ENCODE results near the gene SUFU.

DNA sequence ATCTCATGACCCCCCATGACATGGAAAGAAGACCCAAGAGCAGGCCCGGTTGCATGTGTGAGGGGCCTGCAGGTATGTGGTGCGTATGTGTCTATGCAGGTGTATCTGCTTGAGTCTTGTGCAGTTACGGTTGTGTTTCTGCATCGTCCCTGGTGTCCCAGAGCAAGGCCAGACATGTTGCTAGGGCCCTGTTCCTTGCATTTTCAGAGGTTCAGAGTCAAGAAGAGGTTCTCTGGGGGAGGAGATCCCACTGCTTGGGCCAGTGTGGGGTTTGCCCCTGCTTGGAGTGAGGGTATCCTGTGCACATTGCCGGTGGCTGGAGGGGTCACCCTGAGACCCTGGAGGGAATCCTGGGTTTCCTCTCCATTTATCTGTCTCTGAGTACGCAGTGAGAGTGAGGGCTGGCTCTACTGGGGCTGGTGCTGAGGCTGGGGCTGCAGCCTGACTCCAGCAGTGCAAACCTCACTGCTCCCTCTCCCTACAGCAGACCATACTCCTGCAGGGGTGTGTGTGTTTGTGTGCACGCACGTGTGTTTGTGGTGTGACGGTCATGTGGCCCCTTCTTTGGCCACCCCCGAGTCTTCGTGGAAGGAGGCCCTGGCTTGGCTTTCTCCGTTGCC lies 144.6 kb downstream of the SUFU start:
- TF ChIP-seq, protein P1, sequence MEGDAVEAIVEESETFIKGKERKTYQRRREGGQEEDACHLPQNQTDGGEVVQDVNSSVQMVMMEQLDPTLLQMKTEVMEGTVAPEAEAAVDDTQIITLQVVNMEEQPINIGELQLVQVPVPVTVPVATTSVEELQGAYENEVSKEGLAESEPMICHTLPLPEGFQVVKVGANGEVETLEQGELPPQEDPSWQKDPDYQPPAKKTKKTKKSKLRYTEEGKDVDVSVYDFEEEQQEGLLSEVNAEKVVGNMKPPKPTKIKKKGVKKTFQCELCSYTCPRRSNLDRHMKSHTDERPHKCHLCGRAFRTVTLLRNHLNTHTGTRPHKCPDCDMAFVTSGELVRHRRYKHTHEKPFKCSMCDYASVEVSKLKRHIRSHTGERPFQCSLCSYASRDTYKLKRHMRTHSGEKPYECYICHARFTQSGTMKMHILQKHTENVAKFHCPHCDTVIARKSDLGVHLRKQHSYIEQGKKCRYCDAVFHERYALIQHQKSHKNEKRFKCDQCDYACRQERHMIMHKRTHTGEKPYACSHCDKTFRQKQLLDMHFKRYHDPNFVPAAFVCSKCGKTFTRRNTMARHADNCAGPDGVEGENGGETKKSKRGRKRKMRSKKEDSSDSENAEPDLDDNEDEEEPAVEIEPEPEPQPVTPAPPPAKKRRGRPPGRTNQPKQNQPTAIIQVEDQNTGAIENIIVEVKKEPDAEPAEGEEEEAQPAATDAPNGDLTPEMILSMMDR (IDR thresholded peaks at IDR 0.05; ENCODE audit: low read depth, low read length, missing input control), result no peak
- TF ChIP-seq, protein P2, sequence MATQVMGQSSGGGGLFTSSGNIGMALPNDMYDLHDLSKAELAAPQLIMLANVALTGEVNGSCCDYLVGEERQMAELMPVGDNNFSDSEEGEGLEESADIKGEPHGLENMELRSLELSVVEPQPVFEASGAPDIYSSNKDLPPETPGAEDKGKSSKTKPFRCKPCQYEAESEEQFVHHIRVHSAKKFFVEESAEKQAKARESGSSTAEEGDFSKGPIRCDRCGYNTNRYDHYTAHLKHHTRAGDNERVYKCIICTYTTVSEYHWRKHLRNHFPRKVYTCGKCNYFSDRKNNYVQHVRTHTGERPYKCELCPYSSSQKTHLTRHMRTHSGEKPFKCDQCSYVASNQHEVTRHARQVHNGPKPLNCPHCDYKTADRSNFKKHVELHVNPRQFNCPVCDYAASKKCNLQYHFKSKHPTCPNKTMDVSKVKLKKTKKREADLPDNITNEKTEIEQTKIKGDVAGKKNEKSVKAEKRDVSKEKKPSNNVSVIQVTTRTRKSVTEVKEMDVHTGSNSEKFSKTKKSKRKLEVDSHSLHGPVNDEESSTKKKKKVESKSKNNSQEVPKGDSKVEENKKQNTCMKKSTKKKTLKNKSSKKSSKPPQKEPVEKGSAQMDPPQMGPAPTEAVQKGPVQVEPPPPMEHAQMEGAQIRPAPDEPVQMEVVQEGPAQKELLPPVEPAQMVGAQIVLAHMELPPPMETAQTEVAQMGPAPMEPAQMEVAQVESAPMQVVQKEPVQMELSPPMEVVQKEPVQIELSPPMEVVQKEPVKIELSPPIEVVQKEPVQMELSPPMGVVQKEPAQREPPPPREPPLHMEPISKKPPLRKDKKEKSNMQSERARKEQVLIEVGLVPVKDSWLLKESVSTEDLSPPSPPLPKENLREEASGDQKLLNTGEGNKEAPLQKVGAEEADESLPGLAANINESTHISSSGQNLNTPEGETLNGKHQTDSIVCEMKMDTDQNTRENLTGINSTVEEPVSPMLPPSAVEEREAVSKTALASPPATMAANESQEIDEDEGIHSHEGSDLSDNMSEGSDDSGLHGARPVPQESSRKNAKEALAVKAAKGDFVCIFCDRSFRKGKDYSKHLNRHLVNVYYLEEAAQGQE (IDR thresholded peaks at IDR 0.05), result no peak
- TF ChIP-seq FOXA2 (IDR thresholded peaks at IDR 0.05) (no peak), SP1 (IDR thresholded peaks at IDR 0.05) (no peak)
